Measurements from ENCODE around the gene RPL5. TPM values are rescaled to one million over a fixed set of nuclear protein-coding genes. Genes with fewer than 3 reads are reported as not detected.
A peak's percentile ranks its signal among the peaks of the same experiment; 100 is the strongest.

The RPL5 gene
- total and polyA plus RNA-seq, 9 of the 15 experiments (the other 6 are each of a cell fraction or from before 2014, with no cell fraction given), result 1,467 to 4,252 (median 2,454) TPM

DNA sequence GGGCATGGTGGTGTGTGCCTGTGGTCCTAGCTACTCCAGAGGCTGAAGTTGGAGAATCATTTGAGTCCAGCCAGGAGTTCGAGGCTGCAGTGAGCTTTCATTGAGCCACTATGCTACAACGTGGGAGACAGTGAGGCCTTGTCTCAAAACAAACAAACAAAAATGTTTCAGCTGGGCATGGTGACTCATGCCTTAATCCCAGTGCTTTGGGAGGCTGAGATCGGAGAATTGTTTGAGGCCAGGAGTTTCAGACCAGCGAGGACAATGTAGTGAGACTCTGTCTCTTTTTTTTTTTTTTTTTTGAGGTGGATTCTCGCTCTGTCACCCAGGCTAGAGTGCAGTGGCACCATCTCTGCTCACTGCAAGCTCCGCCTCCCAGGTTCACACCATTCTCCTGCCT is 5.0 kb upstream of the RPL5 start:
- H3K9ac ChIP-seq (ENCODE audit: insufficient read depth in 1 of 2, low read depth in 2 of 2, low read length in 2 of 2), result 0 out of 4 replicates have a peak overlapping the region, but pooled peaks of 1 of the 2 experiments have one; percentile 37
- BruUV-seq (replicated peaks), result no TSS peak
- CTCF ChIA-PET (ENCODE audit: low intra/inter-chr PET ratio), result no interaction called here

More for the DNA sequence above, 5.0 kb upstream of the RPL5 start:
- Histone ChIP-seq H3K27me3 (ENCODE audit: control insufficient read depth in 2 of 2, insufficient read depth in 2 of 2, low read length in 2 of 2) (no peaks in the 10 kb centered on the region), H3K36me3 (ENCODE audit: control insufficient read depth, insufficient read depth, low read length) (no peaks in the 10 kb centered on the region), H3K9me1 (ENCODE audit: control insufficient read depth, insufficient read depth, low read length) (no peaks in the 10 kb centered on the region), H3K27ac (ENCODE audit: extremely low read depth, low read depth, low read length) (no peak overlapping the region), H3K4me3 (no peak overlapping the region), H3K4me1 (replicated peaks in 1 of 2; ENCODE audit: control insufficient read depth in 2 of 2, insufficient read depth in 2 of 2, low read length in 2 of 2) (no peaks in the 10 kb centered on the region; a peak in 1 of 5 replicates), H3K79me2 (ENCODE audit: control insufficient read depth, insufficient read depth, low read length) (peaks cover under 1% of the 10 kb centered on the region), H2AFZ (ENCODE audit: low read depth, low read length) (peak overlapping the region; percentile 53), H3K9me3 (replicated peaks; ENCODE audit: control insufficient read depth, insufficient read depth, low read depth, low read length) (no peaks in the 10 kb centered on the region), H3K4me2 (ENCODE audit: insufficient read depth, low read length) (no peak overlapping the region), H4K20me1 (replicated peaks; ENCODE audit: control insufficient read depth, insufficient read depth, low read length) (no peaks in the 10 kb centered on the region)
- POLR2A ChIA-PET, result interaction anchor here (0.7 kb wide), 1 partner anchor 135 kb away, joined by 3 read pairs; no protein-coding TSS in a partner anchor
- in situ Hi-C loops (cut with MboI) (loop anchor here (5.0 kb wide), 1 partner anchor 74 kb away; no protein-coding TSS in a partner anchor), intact Hi-C loops (cut with micrococcal nuclease) (no loop called here)
- ATAC-seq, result no peak
- WGBS (ENCODE audit: insufficient coverage, low coverage, missing lambda C conversion rate), result 13% methylated on average over 4 of the region's 6 CpGs
- peak in 1 of 4 experiments; percentile 29 for DNase-seq (ENCODE audit: extremely low read depth in 1 of 4, low spot score in 3 of 4)
- TF ChIP-seq, protein P1, sequence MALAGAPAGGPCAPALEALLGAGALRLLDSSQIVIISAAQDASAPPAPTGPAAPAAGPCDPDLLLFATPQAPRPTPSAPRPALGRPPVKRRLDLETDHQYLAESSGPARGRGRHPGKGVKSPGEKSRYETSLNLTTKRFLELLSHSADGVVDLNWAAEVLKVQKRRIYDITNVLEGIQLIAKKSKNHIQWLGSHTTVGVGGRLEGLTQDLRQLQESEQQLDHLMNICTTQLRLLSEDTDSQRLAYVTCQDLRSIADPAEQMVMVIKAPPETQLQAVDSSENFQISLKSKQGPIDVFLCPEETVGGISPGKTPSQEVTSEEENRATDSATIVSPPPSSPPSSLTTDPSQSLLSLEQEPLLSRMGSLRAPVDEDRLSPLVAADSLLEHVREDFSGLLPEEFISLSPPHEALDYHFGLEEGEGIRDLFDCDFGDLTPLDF (CRISPR knock-in tag; IDR thresholded peaks at IDR 0.05), result no peak
- TF ChIP-seq SMARCA4 (IDR thresholded peaks at IDR 0.05), result peak; percentile 38; the same call in 1 of the 2 replicates
- no peak for TF ChIP-seq ETV5 (CRISPR knock-in tag; IDR thresholded peaks at IDR 0.05; ENCODE audit: low read depth)
- TF ChIP-seq SMARCE1 (IDR thresholded peaks at IDR 0.05), result peak; percentile 45; the same call in 1 of the 2 replicates
- TF ChIP-seq, protein P2, sequence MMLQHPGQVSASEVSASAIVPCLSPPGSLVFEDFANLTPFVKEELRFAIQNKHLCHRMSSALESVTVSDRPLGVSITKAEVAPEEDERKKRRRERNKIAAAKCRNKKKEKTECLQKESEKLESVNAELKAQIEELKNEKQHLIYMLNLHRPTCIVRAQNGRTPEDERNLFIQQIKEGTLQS (IDR thresholded peaks at IDR 0.05), result peak; percentile 75
- TF ChIP-seq, protein P2 (CRISPR knock-in tag; conservative IDR thresholded peaks at IDR 0.05), result no peak
- peak; percentile 35; the same call in 1 of the 2 replicates for TF ChIP-seq ZFX (CRISPR knock-in tag; IDR thresholded peaks at IDR 0.05)
- peak; percentile 58 for TF ChIP-seq ZNF121 (CRISPR knock-in tag; conservative IDR thresholded peaks at IDR 0.05)
- peak; percentile 58; the same call in 1 of the 2 replicates for TF ChIP-seq FOSL1 (tag; conservative IDR thresholded peaks at IDR 0.05)
- peak; percentile 34; the same call in 1 of the 2 replicates for TF ChIP-seq DPF2 (IDR thresholded peaks at IDR 0.05)
- no peak for TF ChIP-seq THRB (CRISPR knock-in tag; conservative IDR thresholded peaks at IDR 0.05)
- 0 out of 2 replicates have a peak, but pooled peaks have one; percentile 58 for TF ChIP-seq JUN (IDR thresholded peaks at IDR 0.05; ENCODE audit: borderline replicate concordance, low read depth, low read length)
- no peak for TF ChIP-seq JUN (CRISPR knock-in tag; IDR thresholded peaks at IDR 0.05; ENCODE audit: borderline replicate concordance)
- peak; percentile 77 for TF ChIP-seq JUND (IDR thresholded peaks at IDR 0.05; ENCODE audit: borderline replicate concordance, low read depth, low read length)
- peak; percentile 77; the same call in 1 of the 3 replicates for TF ChIP-seq JUND (tag; IDR thresholded peaks at IDR 0.05; ENCODE audit: borderline replicate concordance, low read depth, low read length)
- FAIRE-seq, result peak; percentile 70

All from K562 (cell line).